ENCODE results near the gene DAZ2.
"Not testable (repeated sequence)": the region's sequence is repeated elsewhere in the genome, so short reads cannot be mapped to it uniquely, and the experiment has no call there.

DAZ2 gene, protein sequence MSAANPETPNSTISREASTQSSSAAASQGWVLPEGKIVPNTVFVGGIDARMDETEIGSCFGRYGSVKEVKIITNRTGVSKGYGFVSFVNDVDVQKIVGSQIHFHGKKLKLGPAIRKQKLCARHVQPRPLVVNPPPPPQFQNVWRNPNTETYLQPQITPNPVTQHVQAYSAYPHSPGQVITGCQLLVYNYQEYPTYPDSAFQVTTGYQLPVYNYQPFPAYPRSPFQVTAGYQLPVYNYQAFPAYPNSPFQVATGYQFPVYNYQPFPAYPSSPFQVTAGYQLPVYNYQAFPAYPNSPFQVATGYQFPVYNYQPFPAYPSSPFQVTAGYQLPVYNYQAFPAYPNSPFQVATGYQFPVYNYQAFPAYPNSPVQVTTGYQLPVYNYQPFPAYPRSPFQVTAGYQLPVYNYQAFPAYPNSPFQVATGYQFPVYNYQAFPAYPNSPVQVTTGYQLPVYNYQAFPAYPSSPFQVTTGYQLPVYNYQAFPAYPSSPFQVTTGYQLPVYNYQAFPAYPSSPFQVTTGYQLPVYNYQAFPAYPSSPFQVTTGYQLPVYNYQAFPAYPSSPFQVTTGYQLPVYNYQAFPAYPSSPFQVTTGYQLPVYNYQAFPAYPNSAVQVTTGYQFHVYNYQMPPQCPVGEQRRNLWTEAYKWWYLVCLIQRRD

DNA sequence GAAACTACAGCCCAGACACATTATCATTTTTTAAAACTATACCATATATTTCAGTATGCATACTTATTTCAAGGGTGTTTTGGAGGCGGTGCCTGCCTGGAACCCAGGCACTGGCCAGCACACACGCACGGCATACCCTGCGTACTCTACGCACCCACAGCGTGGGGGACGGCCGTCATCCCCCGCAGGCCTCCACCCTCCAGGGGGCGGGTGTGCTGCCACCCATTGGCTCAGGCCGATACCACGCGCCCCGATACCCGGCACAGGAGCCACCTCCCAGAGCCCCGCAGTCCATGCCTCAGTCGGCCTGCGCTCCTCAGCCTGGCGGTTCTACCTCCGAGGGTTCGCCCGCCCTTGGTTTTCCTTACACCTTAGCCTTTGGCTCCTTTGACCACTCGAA, at the start of gene DAZ2:
Gene DAZ2, plus strand, starts transcription at position 301 of the 400 bp plus-strand sequence. CDS start 208 bp downstream, outside the sequence.
- DNase-seq: not testable (repeated sequence)

DNA sequence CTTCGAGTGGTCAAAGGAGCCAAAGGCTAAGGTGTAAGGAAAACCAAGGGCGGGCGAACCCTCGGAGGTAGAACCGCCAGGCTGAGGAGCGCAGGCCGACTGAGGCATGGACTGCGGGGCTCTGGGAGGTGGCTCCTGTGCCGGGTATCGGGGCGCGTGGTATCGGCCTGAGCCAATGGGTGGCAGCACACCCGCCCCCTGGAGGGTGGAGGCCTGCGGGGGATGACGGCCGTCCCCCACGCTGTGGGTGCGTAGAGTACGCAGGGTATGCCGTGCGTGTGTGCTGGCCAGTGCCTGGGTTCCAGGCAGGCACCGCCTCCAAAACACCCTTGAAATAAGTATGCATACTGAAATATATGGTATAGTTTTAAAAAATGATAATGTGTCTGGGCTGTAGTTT, 20.4 kb upstream of the DAZ2 start, which contains the start of gene DAZ1:
Gene DAZ1, minus strand, starts transcription at position 101 of the 400 bp plus-strand sequence. CDS start 208 bp downstream, outside the sequence.
- DNase-seq: not testable (repeated sequence)

DNA sequence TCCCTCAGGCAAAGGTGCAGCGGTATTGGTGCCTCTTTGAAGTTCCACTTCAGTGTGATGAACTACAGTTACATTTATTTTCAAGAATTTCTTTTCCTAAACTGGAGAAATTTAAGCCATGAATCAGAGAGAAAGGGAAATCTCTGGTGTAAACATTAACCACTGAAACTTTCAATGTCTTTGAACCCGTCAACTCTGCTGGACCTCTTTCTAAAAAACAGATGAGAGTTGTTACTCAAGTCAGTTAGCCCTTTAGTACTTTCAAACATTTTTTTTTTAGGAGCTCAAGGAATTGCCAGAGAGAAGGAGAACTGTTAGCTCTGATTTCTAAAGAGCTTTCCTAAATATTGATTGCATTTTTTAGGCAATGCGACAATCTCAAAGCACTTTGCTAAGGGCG, 11.9 kb upstream of the DAZ2 start:
- not testable (repeated sequence) for DNase-seq

DNA sequence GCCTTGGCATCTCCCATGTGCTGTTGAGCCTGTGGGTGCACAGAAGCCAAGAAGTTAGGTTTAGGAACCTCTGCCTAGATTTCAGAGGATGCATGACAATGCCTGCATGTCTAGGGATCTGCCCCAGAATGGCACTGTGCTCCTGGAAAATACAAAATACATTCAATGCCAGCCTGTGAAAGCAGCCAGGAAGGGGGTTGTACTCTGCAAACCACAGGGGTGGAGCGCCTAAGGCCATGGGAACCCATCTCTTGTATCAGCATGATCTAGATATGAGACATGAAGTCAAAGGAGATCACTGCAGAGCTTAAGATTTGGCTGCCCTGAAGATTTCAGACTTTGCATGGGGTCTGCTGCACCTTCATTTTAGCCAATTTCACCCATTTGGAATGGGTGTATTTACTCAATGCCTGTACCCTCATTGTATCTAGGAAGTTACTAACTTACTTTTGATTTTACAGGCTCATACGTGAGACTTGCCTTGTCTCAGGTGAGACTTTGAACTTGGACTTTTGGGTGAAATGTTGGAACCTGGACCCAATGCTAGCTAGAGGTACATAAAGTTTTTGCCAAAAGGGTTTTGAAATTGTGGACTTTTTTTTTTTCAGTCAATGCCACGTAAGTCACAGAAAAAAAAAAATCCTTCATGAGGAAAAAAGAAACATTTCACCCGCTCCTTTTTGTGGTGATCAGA, 9.4 kb upstream of the DAZ2 start:
- not testable (repeated sequence) for DNase-seq

DNA sequence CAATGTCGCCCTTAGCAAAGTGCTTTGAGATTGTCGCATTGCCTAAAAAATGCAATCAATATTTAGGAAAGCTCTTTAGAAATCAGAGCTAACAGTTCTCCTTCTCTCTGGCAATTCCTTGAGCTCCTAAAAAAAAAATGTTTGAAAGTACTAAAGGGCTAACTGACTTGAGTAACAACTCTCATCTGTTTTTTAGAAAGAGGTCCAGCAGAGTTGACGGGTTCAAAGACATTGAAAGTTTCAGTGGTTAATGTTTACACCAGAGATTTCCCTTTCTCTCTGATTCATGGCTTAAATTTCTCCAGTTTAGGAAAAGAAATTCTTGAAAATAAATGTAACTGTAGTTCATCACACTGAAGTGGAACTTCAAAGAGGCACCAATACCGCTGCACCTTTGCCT, 8.7 kb upstream of the DAZ2 start:
- not testable (repeated sequence) for DNase-seq

All from KG1 (cell line).